Measurements from ENCODE around the gene TBX4.

TBX4 gene

GRCh38 chr17:61465550-61466237, 13.5 kb downstream of the TBX4 start:
- DNase-seq (ENCODE audit: low read depth in 2 of 2), result no peak

DNA sequence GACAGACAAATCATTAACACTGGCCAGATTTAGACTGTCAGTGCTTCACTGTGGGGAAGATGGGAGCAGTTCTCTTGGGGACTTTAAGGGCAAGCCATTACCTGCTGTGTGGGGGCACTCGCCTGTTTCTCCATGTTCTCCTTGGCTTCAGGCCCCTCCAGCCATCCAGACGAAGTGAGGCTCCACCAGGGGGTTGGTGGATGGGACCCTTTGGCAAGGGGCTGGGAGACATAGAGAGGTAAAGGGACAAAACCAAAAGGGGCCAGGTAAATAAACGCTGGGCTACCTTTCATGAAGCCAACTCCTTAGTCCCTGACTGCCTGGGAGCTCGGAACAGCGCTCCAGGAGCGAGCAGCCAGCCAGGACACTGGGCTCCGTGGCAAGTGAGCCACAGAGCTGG, 14.0 kb downstream of the TBX4 start:
- no peak for DNase-seq (ENCODE audit: low read depth in 2 of 2)

DNA sequence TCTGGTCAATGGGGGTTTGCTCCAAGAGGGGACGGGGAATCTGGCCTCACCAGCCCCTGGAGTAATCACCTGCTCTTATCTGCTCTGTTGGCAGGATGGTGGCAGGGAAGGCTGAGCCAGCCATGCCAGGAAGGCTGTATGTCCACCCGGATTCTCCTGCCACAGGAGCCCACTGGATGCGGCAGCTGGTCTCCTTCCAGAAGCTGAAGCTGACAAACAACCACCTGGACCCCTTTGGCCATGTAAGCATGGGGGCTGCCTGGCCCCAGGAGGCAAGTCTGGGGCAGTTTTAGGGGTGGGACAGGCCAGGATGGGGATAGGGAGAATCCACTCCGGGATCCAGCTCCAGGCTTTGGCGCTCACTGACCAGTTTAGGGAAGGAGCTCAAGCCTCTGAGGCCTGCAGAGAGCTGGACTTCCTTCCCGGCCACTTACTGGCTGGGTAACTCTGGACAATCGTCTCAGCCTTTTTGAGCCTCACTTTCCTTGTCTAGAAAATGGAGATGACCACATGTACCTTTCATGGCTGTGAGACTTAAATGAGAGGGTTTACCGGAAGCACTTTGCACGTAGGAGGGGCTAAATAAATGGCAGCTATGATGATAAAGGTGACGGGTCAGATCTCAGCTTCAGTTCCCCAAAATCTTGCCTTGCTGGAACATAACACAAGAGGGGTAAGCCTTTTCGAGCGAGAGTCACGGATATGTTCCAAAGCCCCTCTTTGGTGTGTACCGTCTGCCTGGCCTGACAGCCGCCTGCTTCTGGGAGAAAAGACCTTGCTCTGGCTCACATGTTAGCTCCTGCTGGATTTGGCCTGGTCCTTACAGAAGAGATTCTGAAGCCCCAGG, 15.4 kb downstream of the TBX4 start:
- no peak for DNase-seq (ENCODE audit: low read depth in 2 of 2)

DNA sequence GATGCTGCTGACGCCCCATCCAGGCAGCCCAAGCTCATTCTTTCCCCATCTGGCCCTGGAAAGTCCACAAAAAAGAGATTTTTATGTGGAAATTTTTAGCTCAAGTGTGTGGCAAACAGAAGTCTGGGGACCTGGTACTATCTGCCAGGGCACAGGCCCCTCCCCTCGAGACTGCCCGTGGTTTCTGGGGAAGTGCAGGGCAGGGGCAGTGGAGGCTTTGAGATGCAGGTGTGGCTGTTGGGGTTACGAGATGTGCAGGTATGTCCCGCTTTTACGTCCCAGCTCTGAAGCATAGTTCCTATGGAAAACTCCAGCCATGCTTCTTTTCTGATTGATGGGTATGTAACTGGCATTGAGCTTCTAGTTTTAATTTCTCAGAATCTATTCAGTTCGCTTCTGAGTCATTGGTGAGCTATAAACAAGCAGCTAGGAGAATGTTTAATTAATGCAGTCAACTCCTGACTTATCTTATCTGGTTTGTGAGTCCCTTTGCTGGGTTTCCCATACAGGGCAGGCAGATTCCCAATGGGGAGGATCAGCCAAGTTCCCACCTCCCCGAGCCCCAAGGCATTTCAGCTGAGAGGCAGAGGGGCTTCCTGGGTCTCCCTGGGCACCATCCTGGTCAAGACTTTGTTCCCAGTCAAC, 16.2 kb downstream of the TBX4 start:
- DNase-seq (ENCODE audit: low read depth in 2 of 2), result no peak

DNA sequence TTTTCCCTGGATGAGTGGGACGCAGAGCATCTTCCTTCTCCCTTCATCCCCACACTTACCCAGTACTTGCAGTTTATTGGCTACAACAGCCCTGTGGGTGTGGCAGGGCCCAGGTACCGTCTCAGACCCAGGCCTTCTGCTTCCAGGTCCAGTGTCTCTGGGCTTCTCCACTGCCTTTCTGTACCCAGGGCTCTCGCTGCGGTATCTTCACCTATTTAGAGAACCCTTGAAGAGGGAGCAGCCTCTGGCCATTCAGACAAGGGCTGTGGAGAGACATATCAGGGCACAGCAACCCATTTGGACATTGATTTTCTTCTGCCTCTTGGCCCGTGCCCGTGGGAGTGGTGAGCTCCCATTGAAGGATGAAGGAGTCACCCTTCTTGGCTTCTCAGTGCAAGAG, 17.3 kb downstream of the TBX4 start:
- DNase-seq (ENCODE audit: low read depth in 2 of 2), result no peak

- no peak for DNase-seq (ENCODE audit: low read depth in 2 of 2)
These were observed 17.7 kb downstream of the TBX4 start for GRCh38 chr17:61469949-61470348.

DNA sequence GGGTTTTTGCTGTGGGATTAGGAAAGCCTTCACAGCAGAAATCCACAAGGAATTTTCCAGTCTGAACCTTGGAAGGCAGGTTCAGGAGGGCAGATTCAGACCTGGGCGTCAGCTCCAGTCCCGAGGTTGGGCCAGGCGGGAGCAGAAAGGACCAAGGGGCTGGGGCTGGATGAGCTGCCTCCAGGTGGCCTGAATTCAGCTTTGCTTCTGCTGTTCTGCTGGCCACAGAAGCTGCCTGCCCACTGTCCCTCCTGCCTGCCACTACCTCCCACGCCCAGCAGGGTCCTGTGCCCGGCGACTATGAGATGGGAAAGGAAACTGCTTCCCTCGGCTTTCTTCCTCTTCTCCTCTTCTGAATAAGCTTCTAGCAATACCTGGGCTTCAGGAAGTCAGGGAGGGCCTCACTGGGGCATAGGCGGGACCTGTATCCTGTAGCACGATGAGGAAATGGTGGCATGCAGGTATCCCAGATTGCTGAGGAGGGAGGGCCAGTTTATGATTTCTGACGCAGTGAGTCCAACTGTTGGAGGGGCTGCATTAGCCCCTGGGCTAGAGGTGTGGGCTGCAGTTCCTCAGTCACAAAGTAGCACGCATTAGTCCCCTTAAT, 18.4 kb downstream of the TBX4 start:
- DNase-seq (ENCODE audit: low read depth in 2 of 2), result no peak

- DNase-seq (ENCODE audit: low read depth in 2 of 2), result no peak
These were observed 22.2 kb downstream of the TBX4 start for GRCh38 chr17:61474235-61474927.

DNA sequence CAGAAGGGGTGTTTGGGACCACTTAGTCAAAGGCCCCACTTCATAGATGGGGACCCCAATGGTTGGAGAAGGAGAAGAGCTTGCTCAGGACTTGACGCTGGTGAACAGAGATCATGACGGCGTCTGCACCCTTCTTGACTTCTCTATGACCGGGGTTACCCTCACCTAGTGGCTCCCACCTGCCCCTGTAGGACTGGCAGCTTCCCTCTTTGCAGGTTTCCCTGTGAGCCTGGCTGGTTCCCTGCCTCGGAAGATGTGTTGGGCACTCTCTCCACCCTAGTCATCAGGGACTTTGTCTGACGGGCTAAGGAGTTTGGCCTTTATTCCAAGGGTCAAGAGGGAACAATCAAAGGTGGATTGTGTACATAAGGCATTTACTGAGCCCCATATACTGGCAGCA, 22.7 kb downstream of the TBX4 start:
- DNase-seq (ENCODE audit: low read depth in 2 of 2), result no peak

DNA sequence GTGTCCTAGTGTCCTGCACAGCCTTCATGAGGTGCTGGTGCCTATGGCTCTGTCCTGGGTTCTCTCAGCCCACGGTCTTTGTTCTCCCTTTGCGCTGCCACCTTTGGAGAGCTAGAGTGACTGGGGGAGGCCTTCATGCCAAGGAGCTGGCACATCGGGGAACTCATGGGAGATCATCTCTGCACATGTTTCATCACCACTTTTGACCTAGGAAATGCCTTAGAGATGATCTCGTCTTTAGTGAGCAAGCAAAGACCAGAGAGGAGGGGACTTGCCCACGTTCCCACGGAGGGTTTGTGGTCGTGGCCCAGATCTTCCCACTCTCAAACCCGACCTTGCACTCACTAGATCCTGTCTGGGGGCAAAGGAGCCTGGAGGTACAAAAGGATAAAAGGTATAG, 23.5 kb downstream of the TBX4 start:
- no peak for DNase-seq (ENCODE audit: low read depth in 2 of 2)

GRCh38 chr17:61476476-61477203, 24.4 kb downstream of the TBX4 start:
- no peak for DNase-seq (ENCODE audit: low read depth in 2 of 2)

- no peak for DNase-seq (ENCODE audit: low read depth in 2 of 2)
These were observed 25.1 kb downstream of the TBX4 start for GRCh38 chr17:61477204-61477834.

DNA sequence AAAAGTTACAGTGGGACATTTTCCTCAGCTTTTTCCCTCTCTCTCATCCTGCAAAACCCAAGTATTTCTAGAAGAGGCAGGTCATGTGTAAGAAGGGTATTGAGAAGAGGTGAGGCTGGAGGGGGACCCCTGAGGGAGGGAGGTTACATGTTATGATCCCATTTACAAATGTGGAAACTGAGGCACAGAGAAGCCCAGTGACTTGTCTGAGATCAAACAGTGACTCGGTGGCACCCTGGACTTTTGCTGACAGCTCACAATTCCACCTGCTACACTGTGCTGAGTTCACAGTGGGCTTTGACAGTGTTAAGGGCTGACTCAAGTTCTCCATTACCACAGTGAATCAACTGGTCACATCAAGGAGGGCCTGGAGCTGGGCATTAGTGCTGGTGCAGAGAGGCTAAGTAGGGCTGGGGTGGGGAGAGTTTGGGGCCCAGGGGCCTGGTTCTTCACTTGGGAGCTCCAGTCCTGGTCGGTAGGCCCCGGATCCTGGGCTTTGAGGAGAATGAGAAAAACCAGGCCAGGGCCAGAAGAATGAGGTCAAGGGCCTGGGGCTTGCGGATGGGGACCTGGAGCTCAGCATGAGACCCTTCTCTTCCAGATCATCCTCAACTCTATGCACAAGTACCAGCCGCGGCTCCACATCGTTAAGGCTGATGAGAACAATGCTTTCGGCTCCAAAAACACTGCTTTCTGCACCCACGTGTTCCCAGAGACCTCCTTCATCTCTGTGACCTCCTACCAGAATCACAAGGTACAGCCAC, 26.0 kb downstream of the TBX4 start:
- DNase-seq (ENCODE audit: low read depth in 2 of 2), result no peak

GRCh38 chr17:61478790-61479492, 26.7 kb downstream of the TBX4 start:
- no peak for DNase-seq (ENCODE audit: low read depth in 2 of 2)

DNA sequence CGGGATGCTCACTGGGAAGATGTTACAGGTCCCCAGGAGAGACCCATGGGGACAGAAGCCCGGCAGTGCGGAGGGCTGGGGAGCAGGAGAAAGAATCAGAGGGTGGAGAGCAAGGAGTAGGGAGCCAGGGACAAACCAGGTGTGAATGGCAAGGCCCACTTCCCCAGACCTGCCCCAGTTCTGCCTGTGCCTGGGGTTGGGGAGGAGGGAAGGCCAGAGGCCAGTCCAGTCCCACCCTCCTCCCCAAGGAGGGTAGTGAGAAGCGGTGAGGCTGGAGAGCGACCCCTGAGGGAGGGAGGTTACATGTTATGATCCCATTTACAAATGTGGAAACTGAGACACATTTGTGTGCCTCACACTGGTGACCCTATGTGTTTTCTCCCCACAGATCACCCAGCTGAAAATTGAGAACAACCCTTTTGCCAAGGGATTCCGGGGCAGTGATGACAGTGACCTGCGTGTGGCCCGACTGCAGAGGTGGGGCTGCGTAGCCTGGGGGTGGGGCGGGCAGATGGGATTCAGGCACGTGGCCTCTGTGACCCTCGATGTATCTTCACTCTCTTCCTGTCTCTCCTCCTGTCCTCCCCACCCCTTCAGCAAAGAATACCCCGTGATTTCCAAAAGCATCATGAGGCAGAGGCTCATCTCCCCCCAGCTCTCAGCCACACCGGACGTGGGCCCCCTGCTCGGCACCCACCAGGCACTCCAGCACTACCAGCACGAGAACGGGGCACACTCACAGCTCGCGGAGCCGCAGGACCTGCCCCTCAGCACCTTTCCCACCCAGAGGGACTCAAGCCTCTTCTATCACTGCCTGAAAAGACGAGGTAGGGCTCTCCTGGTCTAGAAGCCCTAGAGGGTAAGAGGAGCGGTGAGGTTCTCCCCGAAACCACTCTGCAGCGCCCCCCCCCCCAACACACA, 27.5 kb downstream of the TBX4 start:
- no peak for DNase-seq (ENCODE audit: low read depth in 2 of 2)

GRCh38 chr17:61480414-61480807, 28.2 kb downstream of the TBX4 start:
- DNase-seq (ENCODE audit: low read depth in 2 of 2), result no peak

DNA sequence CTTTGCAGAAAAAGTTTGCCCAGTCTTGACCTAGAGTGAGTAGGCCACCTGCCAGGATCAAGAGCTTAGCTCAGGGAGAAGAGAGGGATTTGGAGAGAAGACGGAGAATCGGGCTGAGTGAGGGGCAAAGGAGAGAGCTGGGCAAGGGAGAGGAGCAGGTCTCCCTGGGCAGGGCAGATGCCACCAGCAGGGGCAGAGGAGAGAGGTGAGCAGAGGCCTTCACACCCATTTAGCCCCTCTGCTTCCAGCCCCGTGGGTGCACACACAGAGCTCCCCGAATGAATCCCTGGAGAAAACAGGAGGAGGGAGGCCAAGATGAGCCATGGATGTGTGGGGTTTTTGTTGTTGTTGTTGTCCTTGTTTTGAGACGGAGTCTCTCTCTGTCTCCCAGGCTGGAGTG, 29.2 kb downstream of the TBX4 start:
- DNase-seq (ENCODE audit: low read depth in 2 of 2), result no peak

DNA sequence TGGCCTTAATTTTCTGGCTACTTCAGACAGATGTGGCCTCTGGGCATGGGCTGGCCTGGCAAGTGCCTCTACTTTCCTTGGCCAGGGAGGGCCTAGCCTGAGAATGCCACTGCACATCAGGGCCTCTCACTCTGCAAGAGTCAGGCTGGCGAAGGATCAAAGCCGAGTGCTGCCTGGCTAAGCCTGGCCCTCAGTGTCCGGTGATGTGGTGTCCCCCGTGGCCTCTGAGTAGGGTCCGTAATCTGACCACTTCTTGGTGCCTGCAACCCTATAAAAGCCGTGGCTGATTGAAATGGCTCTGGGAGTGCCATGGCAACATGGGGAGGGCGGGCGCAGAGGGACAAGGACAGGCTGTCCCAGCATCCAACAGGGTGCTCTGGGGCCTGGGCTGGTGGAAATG, 30.2 kb downstream of the TBX4 start:
- no peak for DNase-seq (ENCODE audit: low read depth in 2 of 2)

All from stimulated activated CD8-positive, alpha-beta memory T cell treated with anti-CD3 and anti-CD28 coated beads, Interleukin-15, amount 100 ng/mL, for 4 hours (primary cell).